Activated CD4-positive, CD25-positive, alpha-beta regulatory T cell treated with anti-CD3 and anti-CD28 coated beads, Interleukin-2, amount 50 U/mL, for 16 hours (primary cell): ENCODE measurements around the gene UBQLN1.

ENCODE experiments used
- DNase-seq: peaks from one replicate; pipeline ENCODE4 v3.0.0-alpha.2; 2020; ENCODE audit warnings: low read depth, low spot score

Gene UBQLN1

DNA sequence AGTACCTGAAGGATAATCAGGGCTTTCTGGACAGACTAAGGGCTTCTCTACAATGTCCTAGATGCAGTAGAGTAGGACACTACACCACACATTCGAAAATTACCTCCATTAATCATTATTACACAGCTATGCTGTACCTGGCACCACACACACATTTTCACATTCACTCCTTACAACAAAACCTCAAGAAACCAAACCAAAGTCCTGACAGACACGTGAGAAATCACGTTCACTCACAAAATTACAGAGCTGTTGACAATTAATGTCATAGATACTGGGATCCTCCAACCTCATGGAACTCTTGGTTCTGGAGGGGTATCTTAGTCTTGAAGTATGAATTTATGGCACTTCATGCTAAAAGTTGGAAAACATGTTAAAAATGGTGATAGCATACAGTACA lies 16.3 kb downstream of the UBQLN1 start:
- no peak for DNase-seq

DNA sequence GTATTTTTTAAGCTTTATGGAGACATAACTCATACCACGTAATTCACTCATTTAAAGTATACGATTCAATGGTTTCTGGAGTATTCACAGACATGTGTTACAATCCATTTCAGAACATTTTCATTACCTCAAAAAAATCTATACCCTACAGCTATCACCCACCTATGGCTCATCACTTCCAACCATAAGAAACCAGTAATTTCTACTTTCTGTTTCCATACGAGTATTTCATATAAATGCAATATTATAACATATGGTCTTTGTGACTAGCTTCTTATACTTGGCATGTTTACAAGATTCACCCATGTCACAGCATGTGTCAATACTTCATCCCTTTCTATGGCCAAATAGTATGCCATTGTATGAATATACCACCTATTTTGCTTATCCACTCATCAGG lies 18.8 kb downstream of the UBQLN1 start:
- DNase-seq: no peak

DNA sequence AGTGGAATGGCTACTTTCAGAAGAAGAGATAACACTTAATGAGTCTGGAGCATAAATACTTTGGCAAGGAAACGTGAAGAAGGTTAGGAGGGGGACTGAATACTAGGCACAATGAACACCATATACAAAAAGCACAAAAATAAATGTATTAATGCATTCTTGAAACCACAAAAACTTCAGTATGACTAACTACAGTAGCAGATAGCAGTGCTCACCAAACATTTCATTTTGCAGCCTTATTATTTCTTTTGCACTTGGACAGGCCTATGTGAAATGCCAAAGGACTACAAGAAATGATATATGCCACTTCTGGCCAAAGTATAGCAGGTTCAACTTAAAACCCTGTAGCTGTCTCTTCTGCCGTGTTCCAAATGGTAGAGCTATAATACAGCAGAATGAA lies 26.3 kb downstream of the UBQLN1 start:
- no peak for DNase-seq

DNA sequence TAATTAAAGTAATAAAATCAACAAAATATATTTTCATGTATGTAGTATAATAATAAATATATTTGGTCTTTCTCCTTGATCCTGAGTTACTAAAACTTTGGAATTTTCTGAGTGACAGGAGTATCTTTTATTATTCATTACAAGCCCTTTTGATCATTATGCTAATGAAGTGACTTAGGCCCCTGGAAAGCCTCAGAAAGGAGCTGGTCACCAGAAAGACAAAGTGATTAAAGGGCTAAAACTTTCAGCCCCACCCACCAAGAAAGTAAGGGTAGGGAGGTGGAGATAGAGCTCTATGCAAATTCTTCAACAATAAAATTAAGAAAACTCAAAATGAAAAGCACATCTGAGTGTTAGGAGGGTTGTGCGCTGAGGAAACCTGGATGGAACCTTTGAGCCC lies 27.5 kb downstream of the UBQLN1 start:
- no peak for DNase-seq

DNA sequence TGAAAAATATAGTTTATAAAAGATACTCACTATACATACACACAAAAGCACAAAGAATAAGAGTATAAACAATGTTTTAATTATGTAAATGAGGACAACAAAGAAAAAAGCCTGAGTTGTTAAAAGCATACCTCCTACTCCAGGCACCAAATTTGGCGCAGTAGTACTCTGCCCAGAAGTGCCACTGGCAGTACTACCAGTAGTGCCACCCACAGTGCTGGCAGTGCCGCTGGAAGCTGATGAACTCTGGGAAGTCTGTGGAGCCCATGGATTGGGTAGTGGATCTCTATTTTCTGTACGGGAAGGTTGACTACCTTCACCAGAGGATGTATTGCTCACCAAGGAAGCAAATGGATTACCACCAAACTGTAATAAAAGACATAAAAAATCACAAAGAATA lies 30.2 kb downstream of the UBQLN1 start:
- DNase-seq: no peak

DNA sequence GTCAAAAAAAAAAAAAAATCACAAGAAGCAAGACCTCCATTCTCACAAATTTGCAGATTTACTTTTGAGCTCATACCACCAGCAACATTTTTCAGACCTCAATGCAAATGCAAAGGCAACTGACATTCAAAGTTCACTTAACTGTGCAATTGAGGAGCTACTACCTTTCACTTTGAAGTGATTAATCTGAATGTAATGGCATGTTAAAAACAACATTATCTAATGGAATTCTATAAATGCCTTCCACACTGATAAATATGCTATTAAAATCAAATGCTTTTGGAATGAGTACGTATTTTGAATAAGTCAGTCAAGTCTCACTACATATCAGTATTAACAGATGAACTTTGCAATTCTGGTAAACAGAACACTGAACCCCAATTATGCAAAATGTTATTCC lies 32.3 kb downstream of the UBQLN1 start:
- no peak for DNase-seq

DNA sequence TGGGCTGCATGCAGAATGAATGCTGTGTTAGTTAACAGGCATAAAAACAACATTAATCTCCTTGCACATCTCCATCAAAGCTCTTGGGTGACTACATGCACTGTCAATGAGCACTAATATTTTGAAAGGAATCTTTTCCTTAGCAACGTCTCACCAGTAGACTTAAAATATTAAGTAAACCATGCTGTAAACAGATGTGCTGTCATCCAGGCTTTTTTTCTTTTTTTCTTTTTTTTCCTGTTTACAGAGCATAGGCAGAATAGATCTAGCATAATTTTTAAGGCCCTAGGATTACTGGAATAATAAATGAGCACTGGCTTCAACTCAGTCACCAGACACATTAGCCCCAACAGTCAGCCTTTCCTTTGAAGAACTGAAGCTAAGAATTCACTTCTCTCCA lies 36.3 kb downstream of the UBQLN1 start:
- DNase-seq: no peak

DNA sequence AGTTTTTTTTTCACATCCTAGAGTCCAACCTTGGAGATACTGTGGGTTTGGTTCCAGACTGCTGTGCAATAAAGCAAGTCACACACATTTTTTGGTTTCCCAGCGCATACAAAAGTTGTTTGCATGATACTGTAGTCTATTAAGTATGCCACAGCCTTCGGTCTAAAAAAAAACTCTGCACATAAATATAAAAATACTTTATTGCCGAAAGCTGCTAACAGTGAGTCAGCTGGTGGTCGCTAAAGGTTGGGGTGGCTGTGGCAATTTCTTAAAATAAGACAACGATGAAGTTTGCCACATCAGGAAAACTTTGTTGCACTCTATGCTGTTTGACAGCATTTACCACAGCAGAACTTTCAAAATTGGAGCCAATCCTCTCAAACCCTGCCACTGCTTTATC lies 37.4 kb downstream of the UBQLN1 start:
- DNase-seq: no peak

DNA sequence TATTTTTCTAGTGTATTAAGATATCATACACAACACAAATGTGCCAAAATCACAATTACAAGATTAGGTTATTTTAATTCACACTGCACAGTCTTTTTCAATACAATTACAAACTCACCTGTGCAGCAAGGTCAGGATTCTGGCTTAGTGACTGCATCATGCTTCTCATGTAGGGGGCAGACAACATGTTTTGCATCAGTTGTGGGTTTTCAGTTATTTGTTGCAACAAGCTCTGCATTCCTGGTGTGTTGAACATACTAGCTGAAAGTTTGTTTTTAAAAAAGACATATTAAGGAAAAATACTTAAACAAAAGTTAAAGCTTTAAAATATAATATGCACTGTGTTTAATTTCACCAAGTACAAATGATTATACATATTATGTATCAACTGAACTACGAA lies 38.7 kb downstream of the UBQLN1 start:
- no peak for DNase-seq

DNA sequence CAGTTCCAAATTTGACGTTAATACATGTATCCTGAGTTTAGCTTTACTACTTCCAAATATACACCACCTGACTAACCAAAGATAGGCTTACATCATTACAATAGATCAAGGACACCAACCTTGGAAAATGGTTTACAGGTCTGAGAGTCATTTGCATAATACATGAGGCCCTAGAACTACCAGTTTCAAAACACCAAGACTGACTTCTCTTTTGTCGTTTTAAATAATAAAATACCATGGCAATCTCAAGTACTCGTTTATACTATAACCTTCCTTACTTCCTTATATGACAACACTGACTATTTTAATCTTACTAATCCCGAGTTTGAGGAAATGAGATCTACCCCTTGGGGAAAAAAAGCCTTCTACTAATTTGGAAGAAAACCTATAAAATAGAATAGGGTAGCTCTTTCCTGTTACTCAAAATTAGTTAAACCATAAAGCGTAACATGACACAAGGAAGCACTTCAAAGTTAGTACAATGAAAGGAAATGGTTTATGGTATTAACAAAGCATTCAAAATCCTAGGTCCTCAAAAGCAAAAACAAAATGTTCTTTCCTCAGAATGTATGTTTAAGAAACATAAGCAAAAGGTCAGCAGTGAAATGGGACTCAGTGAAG lies 42.1 kb downstream of the UBQLN1 start:
- no peak for DNase-seq

DNA sequence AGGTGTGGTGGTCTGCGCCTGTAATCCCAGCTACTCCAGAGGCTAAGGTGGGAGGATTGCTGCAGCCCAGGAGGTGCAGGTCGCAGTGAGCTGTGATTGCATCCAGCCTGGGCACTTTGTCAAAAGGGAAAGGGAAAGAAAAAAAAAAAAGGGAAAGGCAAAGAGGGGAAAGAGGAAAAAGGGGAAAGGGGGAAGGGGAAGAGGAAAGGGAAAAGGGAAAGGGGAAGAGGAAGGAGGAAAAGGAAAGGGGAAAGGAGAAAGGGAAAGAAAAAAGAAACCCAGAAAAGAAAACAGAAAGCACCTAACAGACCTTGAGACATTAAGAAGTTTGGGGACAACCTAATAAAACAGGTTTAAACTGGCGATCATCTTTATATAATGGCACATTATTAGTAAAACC lies 44.8 kb downstream of the UBQLN1 start:
- no peak for DNase-seq

DNA sequence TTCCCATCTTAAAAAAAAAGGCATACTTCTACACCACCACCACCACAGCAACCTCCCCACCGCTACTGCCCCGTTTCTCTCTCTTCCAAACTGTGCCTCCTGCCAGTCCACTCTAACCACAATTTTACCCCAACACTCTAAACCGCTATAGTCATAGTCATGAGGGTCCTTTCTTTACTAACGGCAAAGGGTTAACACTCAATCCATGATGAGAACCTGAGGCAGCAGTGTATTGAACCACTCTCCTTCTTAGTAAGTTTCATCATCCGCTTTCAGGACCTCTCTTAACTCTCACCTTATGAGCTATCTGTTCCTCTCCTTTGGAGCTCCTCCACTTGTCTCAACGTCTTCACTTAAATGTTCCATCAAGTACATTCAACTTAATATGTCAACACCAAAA lies 50.8 kb downstream of the UBQLN1 start:
- DNase-seq: no peak

DNA sequence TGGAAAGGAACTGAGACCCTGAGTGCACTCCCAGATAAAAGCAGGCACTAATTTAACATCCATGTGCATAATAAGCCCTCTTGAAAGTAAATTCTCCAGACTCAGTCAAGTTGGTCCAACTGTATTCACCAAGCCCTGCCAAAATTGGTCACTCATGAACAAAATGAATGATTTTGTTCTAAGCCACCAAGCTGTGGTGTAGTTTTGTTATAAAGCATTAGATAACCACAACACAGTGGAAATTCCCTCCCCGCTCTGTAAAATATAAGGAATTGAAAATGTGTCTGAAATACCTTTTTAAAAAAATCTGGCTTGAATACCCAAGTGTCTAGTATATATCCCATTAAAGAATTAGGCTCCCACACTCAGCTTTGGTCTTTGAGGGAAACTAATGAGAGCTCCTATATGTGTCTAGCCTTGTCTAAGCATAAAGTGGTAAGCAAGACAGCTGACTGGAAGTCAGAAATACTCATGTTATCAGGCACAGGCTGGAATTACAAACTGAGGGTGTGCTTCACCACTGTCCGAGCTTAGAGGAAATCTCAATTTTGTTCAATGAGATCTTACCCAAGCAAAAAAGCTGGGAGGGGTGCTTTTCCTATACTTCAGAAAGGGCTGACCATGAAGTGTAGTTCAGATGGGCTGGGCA lies 51.6 kb downstream of the UBQLN1 start:
- no peak for DNase-seq

DNA sequence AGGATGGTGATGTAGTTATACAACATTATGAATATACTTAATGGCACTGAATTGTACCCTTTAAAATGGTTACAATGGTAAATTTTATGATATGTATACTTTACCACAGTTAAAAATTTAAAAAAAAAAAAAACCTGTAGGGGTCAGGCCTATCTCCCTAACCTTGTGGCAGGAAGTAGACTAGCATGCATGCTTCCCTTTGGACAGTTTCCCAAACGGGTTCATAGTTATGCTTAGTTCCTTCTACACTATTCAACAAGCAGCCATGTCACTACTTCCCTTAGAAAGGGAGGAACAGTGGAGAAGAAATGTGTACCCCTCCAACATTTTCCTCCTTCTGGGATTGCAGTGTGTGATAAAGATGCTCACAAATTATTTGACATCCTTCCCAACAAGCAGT lies 52.3 kb downstream of the UBQLN1 start:
- DNase-seq: no peak

DNA sequence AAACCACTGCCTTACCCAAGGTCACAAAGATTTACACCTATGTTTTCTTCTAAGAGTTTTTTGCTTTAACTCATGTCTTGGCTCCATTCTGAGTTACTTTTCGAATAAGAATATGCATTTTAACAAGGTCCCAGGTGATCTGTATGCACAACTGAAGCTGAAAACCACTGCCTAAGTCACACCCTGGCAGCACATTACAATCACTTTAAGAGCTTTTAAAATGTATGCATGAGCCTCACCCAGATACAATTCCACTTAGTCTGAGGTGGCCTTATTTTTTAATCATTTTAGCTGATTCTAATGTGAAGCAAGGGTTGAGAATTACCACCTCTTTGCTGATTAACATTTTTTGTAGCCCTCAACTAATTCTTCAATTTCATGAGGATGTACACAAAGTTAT lies 55.3 kb downstream of the UBQLN1 start:
- no peak for DNase-seq

DNA sequence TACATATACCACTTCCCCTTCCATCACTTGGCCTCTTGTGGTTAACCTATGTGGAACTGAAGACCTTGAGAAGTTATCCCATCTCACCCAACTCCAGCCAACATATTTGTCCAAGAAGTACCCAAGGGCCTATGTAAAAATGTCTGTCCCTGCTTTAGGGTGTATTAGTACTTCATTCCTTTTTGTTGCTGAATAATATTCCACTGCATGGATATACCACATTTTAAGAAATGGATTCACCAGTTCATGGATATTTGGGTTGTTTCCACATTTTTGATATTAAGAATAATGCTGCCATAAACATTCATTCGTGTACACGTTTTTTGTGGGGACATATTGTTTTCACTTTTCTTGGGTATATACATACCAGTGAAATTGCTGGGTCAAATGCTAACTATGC lies 56.2 kb downstream of the UBQLN1 start:
- DNase-seq: no peak

DNA sequence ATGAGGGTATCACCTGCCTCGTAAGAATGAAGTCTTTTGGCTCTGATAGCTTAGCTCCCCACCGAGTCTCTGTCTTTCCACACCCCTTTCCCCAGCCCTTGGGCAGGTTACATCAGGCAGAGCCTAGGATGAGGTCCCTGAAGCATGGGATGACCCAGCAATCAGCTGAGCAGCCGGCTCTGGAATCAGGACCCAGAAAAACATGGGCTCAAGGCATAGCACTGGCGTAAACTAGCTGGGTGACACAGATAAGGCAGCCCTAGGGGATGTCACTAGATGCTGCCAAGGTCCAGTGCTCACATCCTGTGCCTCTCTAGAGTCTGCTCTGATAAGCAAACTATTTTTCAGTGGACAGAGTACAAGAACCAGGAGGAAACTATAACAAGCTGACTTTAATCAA lies 58.2 kb downstream of the UBQLN1 start:
- no peak for DNase-seq

DNA sequence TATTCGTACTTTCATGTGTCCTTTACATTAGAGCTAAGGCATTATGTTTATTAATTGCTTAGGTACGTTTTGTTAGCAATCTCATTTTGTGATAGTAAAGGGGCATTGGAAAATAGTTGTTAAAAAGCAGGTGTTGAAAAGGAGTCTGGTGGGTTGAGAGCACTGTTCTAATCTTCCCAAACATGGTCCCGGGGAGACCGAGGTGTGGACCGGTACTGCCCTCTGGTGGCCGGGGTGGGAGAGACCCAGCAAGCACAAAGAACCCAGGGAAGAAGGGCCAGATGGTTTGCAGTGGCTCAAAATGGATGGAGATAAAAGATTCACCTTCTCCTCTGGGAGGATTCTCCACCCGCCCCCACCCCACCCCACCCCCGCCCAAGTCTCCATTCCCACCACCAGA lies 58.7 kb downstream of the UBQLN1 start:
- DNase-seq: peak; percentile 50

DNA sequence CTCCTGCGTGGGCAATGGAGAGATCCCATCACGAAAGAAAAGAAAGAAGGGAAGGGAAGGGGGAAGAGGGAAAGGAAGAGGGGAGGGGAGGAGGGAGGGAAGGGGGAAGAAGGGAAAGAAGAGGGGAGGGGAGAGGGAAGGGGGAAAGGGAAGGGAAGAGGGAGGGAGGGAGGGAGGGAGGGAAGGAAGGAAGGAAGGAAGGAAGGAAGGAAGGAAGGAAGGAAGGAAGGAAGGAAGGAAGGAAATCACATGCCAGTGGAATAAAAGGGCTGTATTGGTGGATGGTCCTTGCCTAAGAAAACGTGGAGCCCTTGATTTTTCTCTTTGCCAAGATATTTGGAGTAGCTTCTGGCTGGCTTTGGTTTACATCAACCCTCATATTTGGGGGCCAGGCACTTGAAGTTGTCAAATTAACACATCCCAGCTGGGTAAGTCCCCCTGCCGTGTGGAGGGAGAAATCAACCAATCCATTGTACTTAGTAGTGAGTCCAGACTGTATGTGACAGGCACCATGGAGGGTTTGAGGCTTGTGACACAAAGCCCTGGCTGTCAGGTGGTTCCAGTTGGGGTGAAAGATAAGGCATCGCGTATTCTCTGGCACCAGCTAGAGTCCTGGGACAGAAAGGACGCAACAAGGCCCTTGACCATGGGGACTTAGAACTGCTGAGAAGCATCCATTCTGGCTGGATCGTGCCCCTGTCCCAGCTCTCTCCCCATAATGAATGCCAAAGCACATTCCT lies 61.1 kb downstream of the UBQLN1 start:
- DNase-seq: no peak

DNA sequence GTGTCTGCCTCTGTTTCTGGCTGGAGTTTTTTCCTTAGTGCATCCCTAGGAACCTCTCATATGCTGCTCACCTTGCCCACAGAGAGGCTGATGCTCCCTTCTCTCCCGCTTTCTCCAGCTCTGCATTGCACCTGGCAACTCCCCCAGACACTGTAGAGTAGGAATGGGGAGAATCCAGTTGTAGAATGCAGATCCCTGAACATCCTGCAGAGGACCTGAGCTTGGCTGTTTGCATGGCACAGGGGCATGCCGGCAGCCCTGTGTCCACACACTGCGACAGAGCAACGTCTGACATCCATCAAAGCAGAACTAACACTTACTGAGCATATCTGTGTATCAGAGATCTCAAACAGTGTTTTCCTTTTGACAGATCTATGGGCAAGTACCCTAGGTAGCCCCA lies 65.0 kb downstream of the UBQLN1 start:
- DNase-seq: no peak

DNA sequence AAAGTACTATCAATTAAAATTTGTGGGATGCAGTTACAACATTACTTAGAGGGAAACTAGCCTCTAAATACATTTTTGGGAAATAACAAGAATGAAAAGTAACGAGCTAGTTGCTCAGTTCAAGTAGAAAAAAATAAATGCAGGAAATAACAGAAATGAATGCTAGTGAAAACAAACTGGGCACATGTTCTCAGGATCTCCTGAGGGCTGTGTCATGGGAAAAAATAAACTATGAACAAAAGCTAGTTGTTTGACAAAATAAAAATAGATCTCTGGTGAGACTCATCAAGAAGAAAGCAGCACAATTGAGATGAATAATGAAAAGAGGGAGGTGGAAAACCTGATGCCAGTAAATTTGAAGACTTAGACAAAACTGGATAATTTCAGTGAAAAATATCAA lies 68.5 kb downstream of the UBQLN1 start:
- no peak for DNase-seq

DNA sequence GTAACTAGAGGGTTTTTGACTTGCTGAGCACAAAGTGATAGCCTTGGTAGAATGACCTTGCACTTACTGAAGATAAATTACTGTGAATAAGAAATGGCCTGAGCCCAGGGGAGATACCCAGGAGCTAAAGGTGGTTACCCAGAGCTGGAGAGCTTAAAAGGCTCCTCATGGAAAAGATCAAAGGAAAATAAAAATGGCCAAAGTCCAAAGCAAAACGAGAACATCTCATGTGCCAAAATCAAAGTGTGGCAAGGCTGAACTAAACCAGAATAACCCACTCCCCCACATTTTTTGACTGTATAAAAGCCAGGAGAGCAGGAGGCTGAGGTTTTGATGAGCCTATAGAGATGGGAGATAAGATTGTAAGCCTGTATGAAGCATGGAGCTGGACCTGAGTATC lies 70.4 kb downstream of the UBQLN1 start:
- no peak for DNase-seq

DNA sequence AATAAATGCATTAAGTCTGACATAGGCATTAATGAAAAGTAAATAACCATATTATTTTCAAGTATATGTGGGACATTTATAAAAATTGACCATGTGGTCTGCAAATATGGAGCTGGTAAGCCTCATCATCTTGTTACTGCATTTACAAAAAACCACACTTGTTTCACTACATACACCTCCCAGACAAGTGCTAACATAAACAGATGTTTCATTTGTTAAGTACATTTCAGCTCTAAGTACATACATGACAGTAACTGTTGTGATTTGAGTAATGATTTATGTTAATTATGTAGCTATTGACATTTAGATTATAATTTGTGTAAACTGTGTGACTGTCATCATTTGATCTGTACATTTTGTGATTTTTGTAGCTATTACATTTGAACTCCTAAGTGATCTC lies 70.9 kb downstream of the UBQLN1 start:
- no peak for DNase-seq
